Measurements from ENCODE around the gene ARHGEF38. TPM values are rescaled to one million over a fixed set of nuclear protein-coding genes. Genes with fewer than 3 reads are reported as not detected.

The ARHGEF38 gene
- total RNA-seq, 1 donor = not detected

DNA sequence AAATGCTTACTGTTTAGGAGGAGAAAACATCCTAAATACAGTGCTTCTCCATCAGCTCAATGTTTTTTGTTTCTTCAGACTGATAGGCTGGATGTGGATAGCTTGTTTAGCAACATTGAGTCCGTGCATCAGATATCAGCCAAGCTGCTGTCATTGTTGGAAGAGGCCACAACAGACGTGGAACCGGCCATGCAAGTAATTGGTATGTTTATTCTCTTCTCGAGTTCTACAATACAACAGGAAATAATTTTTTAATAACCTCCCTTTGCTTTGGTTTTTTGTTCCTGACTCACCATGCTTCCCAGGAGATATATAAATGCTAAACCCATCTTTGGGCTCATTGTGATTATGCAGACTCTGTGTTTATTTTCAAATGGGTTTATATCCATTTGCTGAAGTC lies 60.9 kb downstream of the ARHGEF38 start:
- DNase-seq (ENCODE audit: low read depth) = no peak

DNA sequence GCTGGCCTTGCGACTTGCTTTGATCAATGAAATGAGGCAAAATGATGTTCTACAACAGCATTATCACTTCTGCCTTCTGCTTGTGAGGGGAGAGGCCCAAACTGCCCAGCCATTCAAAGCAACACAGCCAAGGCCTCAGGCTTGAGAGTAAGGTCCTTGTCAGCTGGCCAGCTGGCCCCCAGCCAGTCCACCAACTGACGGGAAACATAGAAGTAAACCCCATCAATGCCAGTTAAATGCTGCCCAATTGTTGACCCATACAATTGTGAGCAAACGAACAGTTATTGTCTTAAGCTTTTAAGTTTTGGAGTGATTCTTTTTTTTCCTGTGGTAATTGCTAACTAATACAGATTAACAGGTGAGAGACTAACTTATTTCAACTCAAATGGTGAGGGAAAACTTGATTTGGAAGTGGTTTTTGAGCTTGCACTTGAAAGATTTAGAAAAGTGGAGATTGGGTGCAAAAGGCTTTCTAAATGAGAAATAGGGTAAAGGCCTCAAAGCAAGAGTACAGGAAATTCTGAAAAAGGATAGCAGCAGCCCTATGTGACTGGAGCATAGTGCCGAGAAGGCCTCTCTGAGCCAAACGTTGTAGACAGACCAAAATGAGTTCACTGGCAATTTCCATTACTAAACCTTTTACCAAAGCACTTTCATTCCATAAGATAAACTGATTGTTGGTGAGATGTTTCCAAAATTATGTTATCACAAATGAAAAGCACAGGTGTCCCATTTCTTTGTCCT lies 66.9 kb downstream of the ARHGEF38 start:
- TF ChIP-seq, protein P1, sequence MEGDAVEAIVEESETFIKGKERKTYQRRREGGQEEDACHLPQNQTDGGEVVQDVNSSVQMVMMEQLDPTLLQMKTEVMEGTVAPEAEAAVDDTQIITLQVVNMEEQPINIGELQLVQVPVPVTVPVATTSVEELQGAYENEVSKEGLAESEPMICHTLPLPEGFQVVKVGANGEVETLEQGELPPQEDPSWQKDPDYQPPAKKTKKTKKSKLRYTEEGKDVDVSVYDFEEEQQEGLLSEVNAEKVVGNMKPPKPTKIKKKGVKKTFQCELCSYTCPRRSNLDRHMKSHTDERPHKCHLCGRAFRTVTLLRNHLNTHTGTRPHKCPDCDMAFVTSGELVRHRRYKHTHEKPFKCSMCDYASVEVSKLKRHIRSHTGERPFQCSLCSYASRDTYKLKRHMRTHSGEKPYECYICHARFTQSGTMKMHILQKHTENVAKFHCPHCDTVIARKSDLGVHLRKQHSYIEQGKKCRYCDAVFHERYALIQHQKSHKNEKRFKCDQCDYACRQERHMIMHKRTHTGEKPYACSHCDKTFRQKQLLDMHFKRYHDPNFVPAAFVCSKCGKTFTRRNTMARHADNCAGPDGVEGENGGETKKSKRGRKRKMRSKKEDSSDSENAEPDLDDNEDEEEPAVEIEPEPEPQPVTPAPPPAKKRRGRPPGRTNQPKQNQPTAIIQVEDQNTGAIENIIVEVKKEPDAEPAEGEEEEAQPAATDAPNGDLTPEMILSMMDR (IDR thresholded peaks at IDR 0.05; ENCODE audit: insufficient read depth, low read length) = no peak
- H3K4me3 ChIP-seq (ENCODE audit: low read depth, low read length) = no peak overlapping the region
- DNase-seq (ENCODE audit: low read depth) = no peak

More for the DNA sequence above, 60.9 kb downstream of the ARHGEF38 start:
- H3K4me3 ChIP-seq (ENCODE audit: low read depth, low read length) = no peak overlapping the region
- TF ChIP-seq, protein P1 (IDR thresholded peaks at IDR 0.05; ENCODE audit: insufficient read depth, low read length) = no peak

DNA sequence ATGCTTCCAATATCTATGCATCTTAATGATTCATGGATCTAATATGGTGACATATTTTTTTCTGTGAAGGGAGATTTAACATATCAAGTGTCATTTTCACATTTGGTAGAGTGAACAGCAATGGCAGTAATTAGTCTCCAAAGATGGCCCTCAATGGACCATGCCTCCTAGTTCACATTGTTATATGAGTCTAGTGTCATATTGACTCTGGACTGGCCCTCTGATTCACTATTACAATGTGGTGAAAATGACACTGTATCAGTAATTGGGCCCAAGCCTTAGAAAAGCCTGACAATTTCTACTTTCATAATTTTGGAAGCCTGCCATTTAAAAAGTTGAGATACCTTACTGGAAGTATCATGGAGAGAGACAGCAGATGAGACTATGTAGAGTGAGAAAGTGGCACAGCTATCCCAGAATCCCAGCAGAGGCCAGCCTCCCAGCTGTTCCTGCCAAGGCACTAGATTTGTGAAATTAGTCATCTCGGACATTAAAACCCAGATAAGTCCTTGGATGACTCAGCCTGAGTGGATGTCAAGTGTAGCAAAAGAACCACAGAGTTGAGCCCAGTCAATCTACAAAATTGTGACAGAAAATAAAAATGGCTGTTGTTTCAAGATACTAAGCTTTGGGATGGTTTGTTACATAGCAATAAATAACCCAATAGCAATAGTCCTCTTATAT lies 68.4 kb downstream of the ARHGEF38 start:
- DNase-seq (ENCODE audit: low read depth) = peak; percentile 66
- H3K4me3 ChIP-seq (ENCODE audit: low read depth, low read length) = no peak overlapping the region
- TF ChIP-seq, protein P1 (IDR thresholded peaks at IDR 0.05; ENCODE audit: insufficient read depth, low read length) = no peak

DNA sequence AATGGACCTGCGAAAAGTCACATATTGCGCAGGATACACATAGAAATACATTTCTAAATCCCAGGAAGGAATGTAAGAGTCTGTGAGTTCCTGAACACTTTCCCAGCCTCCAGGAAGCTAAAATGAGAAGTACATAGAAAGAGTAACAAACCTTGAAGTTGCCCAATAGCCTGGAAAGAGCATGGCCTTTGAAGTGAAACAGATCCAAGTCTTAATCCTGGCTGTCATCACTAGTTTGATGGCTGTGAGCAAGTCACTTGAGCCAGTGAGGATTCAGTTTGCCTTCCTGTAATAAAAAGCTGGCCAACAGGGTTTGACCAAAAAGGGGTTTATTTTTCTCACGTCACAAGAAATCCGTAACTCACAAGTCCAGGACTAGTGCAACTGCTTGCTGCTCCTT lies 69.8 kb downstream of the ARHGEF38 start:
- TF ChIP-seq, protein P1 (IDR thresholded peaks at IDR 0.05; ENCODE audit: insufficient read depth, low read length) = no peak
- no peak overlapping the region for H3K4me3 ChIP-seq (ENCODE audit: low read depth, low read length)
- DNase-seq (ENCODE audit: low read depth) = peak; percentile 37

DNA sequence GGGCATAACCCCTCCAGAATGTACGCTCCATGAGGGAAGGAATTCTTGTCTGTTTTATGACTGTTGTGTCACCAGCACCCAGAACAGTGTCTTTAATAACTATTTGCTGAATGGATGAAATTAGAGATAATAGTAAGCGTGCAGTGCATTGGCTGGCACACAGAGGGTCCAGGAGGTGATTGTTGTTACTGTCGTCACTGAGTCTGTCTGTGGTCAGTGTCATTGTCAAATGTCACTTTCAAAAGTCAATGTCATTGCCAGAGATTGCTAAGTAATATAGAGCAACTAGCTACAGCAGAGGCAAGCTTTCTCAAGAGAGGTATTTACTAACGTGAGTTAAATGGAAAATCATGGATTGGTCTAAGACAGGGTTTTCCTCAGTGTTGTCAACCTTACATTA lies 70.7 kb downstream of the ARHGEF38 start:
- H3K4me3 ChIP-seq (ENCODE audit: low read depth, low read length) = no peak overlapping the region
- TF ChIP-seq, protein P1 (IDR thresholded peaks at IDR 0.05; ENCODE audit: insufficient read depth, low read length) = no peak
- DNase-seq (ENCODE audit: low read depth) = no peak

DNA sequence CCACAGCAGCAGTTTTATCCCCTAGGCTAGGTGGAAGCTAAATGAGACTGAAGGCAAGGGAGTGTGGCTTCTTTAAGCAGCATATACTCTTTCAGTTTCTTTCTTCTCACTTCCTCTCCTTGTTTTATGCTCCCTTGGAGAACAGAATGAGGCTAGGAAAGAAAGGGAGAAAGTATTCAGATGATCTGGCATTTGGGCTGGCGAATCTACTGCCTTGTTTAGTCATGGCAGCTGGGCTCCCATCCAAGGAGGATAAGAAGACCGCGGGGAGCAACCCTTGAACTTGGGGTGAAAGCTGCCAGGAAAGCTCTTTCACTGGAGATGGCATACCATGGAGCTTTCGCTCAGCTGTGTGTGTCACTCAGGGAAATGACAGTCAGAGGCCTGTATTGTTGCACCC lies 72.1 kb downstream of the ARHGEF38 start:
- TF ChIP-seq, protein P1 (IDR thresholded peaks at IDR 0.05; ENCODE audit: insufficient read depth, low read length) = no peak
- peak; percentile 75 for DNase-seq (ENCODE audit: low read depth)
- H3K4me3 ChIP-seq (ENCODE audit: low read depth, low read length) = no peak overlapping the region
